Measurements from ENCODE around the gene ASCL2. TPM values are rescaled to one million over a fixed set of nuclear protein-coding genes. Genes with fewer than 3 reads are reported as not detected.
A peak's percentile ranks its signal among the peaks of the same experiment; 100 is the strongest.

Gene ASCL2
- total and polyA plus RNA-seq, 3 donors from 2014 or later, result 1.3 to 5.8 (median 4.8) TPM

GRCh38 chr11:2300290-2300935 is 30.0 kb upstream of the ASCL2 start:
- no peak overlapping the region for H3K4me3 ChIP-seq
- intact Hi-C loops (cut with DNase I; ENCODE audit: low total_unique reads), result no loop called here
- DNase-seq, result peak; percentile 12
- TF ChIP-seq POLR2A (IDR thresholded peaks at IDR 0.05), result no peak
- TF ChIP-seq CTCF (IDR thresholded peaks at IDR 0.05), result no peak
- H3K27ac ChIP-seq, result no peak overlapping the region
- H3K4me1 ChIP-seq, result peaks cover 30% of the 10 kb centered on the region
- no peaks in the 10 kb centered on the region for H3K36me3 ChIP-seq (ENCODE audit: low read depth, missing control alignments)
- no peaks in the 10 kb centered on the region for H3K9me3 ChIP-seq
- WGBS, 2 donors, result 81 to 83% methylated on average over 9 to 19 of the region's 19 CpGs
- no peaks in the 10 kb centered on the region for H3K27me3 ChIP-seq

- H3K4me1 ChIP-seq, result peaks cover 24% of the 10 kb centered on the region
- TF ChIP-seq POLR2A (IDR thresholded peaks at IDR 0.05) (no peak), CTCF (IDR thresholded peaks at IDR 0.05) (no peak)
- H3K4me3 ChIP-seq, result no peak overlapping the region
- intact Hi-C loops (cut with DNase I; ENCODE audit: low total_unique reads), result loop anchor here (5.0 kb wide), 1 partner anchor 102 kb away; no protein-coding TSS in a partner anchor
- no peaks in the 10 kb centered on the region for H3K27me3 ChIP-seq
- no peaks in the 10 kb centered on the region for H3K9me3 ChIP-seq
- no peaks in the 10 kb centered on the region for H3K36me3 ChIP-seq (ENCODE audit: low read depth, missing control alignments)
- 65 to 80% methylated on average over 5 to 9 of the region's 10 CpGs for WGBS, 2 donors
- no peak overlapping the region for H3K27ac ChIP-seq
- DNase-seq, result no peak
Observed at GRCh38 chr11:2299773-2300172, 29.4 kb upstream of the ASCL2 start.

GRCh38 chr11:2298795-2299761 is 28.7 kb upstream of the ASCL2 start:
- peaks cover 18% of the 10 kb centered on the region for H3K4me1 ChIP-seq
- H3K27me3 ChIP-seq, result no peaks in the 10 kb centered on the region
- intact Hi-C loops (cut with DNase I; ENCODE audit: low total_unique reads), result loop anchor here (5.0 kb wide), 1 partner anchor 102 kb away; no protein-coding TSS in a partner anchor
- no peak overlapping the region for H3K27ac ChIP-seq
- H3K36me3 ChIP-seq (ENCODE audit: low read depth, missing control alignments), result no peaks in the 10 kb centered on the region
- TF ChIP-seq POLR2A (IDR thresholded peaks at IDR 0.05) (no peak), CTCF (IDR thresholded peaks at IDR 0.05) (peak in 1 of 3 experiments; percentile 15)
- peak; percentile 54 for DNase-seq
- no peaks in the 10 kb centered on the region for H3K9me3 ChIP-seq
- 68 to 92% methylated on average over 4 to 18 of the region's 18 CpGs for WGBS, 2 donors
- H3K4me3 ChIP-seq, result no peak overlapping the region

GRCh38 chr11:2298131-2298794 is 27.9 kb upstream of the ASCL2 start:
- H3K36me3 ChIP-seq (ENCODE audit: low read depth, missing control alignments), result no peaks in the 10 kb centered on the region
- 78 to 89% methylated on average over 7 to 14 of the region's 14 CpGs for WGBS, 2 donors
- intact Hi-C loops (cut with DNase I; ENCODE audit: low total_unique reads), result loop anchor here (5.0 kb wide), 1 partner anchor 101 kb away; no protein-coding TSS in a partner anchor
- H3K9me3 ChIP-seq, result no peaks in the 10 kb centered on the region
- H3K4me3 ChIP-seq, result no peak overlapping the region
- TF ChIP-seq POLR2A (IDR thresholded peaks at IDR 0.05) (no peak), CTCF (IDR thresholded peaks at IDR 0.05) (no peak)
- H3K27ac ChIP-seq, result no peak overlapping the region
- H3K27me3 ChIP-seq, result no peaks in the 10 kb centered on the region
- DNase-seq, result peak; percentile 9
- peaks cover 10% of the 10 kb centered on the region for H3K4me1 ChIP-seq
